AG09309 (cell line): ENCODE data around the gene MAP2K5.

ENCODE experiments used
- DNase-seq: peaks from one replicate; pipeline ENCODE4 v3.0.0-alpha.2; 2010; ENCODE audit warnings: low read depth
- H3K4me3 ChIP-seq: 2 replicates; pipeline ENCODE4 v1.5.1; 2011; ENCODE audit warnings: mild to moderate bottlenecking, low read depth, low read length, moderate library complexity; ENCODE audit not compliant: control insufficient read depth
- TF ChIP-seq, protein P1 (sequence below): IDR thresholded peaks from 2 replicates; pipeline ENCODE4 v1.5.1; 2011; ENCODE audit warnings: mild to moderate bottlenecking, low read depth, low read length, inconsistent platforms; ENCODE audit not compliant: insufficient read depth, control insufficient read depth; ENCODE audit errors: missing control alignments

The MAP2K5 gene

GRCh38 chr15:67512140-67512539, 30.4 kb upstream of the MAP2K5 start:
- no peak overlapping the region for H3K4me3 ChIP-seq
- TF ChIP-seq, protein P1, sequence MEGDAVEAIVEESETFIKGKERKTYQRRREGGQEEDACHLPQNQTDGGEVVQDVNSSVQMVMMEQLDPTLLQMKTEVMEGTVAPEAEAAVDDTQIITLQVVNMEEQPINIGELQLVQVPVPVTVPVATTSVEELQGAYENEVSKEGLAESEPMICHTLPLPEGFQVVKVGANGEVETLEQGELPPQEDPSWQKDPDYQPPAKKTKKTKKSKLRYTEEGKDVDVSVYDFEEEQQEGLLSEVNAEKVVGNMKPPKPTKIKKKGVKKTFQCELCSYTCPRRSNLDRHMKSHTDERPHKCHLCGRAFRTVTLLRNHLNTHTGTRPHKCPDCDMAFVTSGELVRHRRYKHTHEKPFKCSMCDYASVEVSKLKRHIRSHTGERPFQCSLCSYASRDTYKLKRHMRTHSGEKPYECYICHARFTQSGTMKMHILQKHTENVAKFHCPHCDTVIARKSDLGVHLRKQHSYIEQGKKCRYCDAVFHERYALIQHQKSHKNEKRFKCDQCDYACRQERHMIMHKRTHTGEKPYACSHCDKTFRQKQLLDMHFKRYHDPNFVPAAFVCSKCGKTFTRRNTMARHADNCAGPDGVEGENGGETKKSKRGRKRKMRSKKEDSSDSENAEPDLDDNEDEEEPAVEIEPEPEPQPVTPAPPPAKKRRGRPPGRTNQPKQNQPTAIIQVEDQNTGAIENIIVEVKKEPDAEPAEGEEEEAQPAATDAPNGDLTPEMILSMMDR: no peak

GRCh38 chr15:67512933-67513714, 29.4 kb upstream of the MAP2K5 start:
- DNase-seq: no peak
- no peak overlapping the region for H3K4me3 ChIP-seq
- TF ChIP-seq, protein P1: no peak

More at GRCh38 chr15:67512140-67512539, 30.4 kb upstream of the MAP2K5 start:
- no peak for DNase-seq

- TF ChIP-seq, protein P1: no peak
- H3K4me3 ChIP-seq: no peak overlapping the region
- DNase-seq: no peak
Observed at GRCh38 chr15:67515090-67515489, 27.4 kb upstream of the MAP2K5 start.

DNA sequence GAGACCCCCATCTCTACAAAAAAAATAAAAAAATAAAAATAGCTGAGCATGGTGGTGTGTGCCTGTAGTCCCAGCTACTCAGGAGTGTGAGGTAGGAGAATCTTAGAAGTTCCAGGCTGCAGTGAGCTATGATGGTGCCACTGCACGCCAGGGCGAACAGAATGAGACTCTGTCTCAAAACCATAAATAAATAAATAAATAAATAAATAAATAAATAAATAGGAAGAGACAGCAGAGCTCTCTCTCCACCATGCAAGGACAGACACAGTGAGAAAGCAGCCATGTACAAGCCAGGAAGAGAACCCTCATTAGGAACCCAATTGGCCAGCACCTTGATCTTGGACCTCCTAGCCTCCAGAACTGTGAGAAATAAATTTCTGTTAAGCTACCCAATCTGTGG, 26.9 kb upstream of the MAP2K5 start:
- TF ChIP-seq, protein P1: no peak
- no peak overlapping the region for H3K4me3 ChIP-seq
- DNase-seq: no peak

DNA sequence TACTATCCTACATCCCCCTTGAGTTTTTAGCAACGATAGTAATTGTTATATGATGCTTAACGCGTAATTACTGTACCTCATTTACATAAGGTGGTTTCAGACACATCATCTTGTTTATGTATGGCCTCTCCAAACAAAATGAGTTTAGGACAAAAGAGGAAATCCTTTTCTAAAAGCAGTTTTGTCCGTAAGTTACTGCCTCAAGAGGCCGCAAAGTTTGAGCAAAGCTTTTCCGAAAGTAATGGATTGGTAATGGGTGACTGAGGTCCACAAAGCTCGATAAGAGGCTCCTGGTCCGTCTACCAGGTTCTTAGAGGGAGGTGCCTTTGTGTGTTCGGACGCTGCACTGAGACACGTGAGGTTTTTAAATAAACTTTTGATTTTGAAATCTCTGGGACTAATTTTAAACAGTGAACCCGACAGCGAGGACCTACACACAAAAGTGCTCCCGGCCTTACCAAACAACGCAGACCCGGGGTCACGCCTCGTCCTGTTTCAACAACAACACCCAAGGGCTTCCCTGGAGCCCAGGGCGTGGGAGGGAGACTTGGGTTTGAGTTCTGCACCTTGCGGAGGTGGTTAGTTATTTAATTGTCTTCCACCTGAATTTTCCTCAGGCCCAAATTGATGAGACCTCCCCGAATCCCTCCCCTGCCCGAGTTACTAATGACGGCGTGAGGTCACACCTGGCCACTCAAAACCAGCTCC, 22.0 kb upstream of the MAP2K5 start:
- DNase-seq: no peak
- H3K4me3 ChIP-seq: peak overlapping the region; percentile 68
- TF ChIP-seq, protein P1: no peak

DNA sequence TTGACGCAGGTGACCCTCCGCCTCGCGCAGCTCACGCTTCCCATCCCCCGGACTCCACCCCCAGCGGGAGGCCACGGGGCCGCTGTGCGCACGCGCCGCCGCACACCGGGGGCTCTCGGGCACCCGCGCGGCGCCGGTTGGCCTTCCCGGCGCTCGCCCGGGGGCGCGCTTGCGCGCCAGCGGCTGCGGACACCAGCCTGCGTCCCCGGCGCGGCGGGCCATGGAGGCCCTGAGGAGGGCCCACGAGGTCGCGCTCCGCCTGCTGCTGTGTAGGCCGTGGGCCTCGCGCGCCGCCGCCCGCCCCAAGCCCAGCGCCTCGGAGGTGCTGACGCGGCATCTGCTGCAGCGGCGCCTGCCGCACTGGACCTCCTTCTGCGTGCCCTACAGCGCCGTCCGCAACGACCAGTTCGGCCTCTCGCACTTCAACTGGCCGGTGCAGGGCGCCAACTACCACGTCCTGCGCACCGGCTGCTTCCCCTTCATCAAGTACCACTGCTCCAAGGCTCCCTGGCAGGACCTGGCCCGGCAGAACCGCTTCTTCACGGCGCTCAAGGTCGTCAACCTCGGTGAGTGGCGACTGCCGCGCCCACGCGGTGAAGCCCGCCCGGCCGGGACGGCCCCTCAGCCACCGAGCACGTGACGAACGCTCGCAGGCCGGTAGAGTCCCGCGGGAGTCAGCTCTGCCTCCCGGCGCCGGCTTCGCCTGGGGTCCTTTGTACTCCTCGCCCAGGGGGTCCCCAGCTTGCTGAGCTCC, 21.3 kb upstream of the MAP2K5 start, which contains the start of gene C15orf61:
TSS of gene C15orf61 (plus strand) at position 103 of the 754 bp plus-strand sequence. CDS start at position 221, 118 bp downstream.
- no peak for DNase-seq
- TF ChIP-seq, protein P1: no peak
- peak within 1 kb of the TSS; percentile 68 for H3K4me3 ChIP-seq
